Ishikawa (cell line): ENCODE measurements around the gene MEG3.

ENCODE experiments used
- CEBPB ChIP-seq: IDR thresholded peaks from 2 replicates; pipeline ENCODE4 v1.6.1; 2012
- CREB1 ChIP-seq: IDR thresholded peaks from 2 replicates; pipeline ENCODE4 v1.6.1; 2012; ENCODE audit warnings: low read depth
- EGR1 ChIP-seq: IDR thresholded peaks from 2 replicates; pipeline ENCODE4 v1.6.1; 2012
- EP300 ChIP-seq: IDR thresholded peaks from 2 replicates; pipeline ENCODE4 v1.6.1; 2012; ENCODE audit warnings: borderline replicate concordance
- FOXM1 ChIP-seq: IDR thresholded peaks from 2 replicates; pipeline ENCODE4 v1.6.1; 2012; ENCODE audit warnings: low read depth, borderline replicate concordance
- NFIC ChIP-seq: IDR thresholded peaks from 2 replicates; pipeline ENCODE4 v1.6.1; 2012
- RAD21 ChIP-seq: IDR thresholded peaks from 2 replicates; pipeline ENCODE4 v1.6.1; 2012; ENCODE audit warnings: low read depth
- TAF1 ChIP-seq: IDR thresholded peaks from 2 replicates; pipeline ENCODE4 v1.6.1; 2012; ENCODE audit warnings: low read depth, mild to moderate bottlenecking
- TCF12 ChIP-seq: IDR thresholded peaks from 2 replicates; pipeline ENCODE4 v1.6.1; 2012; ENCODE audit warnings: low read depth
- TEAD4 ChIP-seq: IDR thresholded peaks from 2 replicates; pipeline ENCODE4 v1.6.1; 2012
- YY1 ChIP-seq: IDR thresholded peaks from 2 replicates; pipeline ENCODE4 v1.6.1; 2012; ENCODE audit warnings: low read depth
- ZBTB7A ChIP-seq: IDR thresholded peaks from 2 replicates; pipeline ENCODE4 v1.6.1; 2012; ENCODE audit warnings: low read depth
- TF ChIP-seq, protein P1 (sequence below): IDR thresholded peaks from 2 replicates; pipeline ENCODE4 v1.6.1; 2012; ENCODE audit warnings: low read depth, mild to moderate bottlenecking
- TF ChIP-seq, protein P2 (sequence below): IDR thresholded peaks from 2 replicates; pipeline ENCODE4 v1.6.1; 2012
- TF ChIP-seq, protein P3 (sequence below): IDR thresholded peaks from 2 replicates; pipeline ENCODE4 v1.6.1; 2012

Gene MEG3

DNA sequence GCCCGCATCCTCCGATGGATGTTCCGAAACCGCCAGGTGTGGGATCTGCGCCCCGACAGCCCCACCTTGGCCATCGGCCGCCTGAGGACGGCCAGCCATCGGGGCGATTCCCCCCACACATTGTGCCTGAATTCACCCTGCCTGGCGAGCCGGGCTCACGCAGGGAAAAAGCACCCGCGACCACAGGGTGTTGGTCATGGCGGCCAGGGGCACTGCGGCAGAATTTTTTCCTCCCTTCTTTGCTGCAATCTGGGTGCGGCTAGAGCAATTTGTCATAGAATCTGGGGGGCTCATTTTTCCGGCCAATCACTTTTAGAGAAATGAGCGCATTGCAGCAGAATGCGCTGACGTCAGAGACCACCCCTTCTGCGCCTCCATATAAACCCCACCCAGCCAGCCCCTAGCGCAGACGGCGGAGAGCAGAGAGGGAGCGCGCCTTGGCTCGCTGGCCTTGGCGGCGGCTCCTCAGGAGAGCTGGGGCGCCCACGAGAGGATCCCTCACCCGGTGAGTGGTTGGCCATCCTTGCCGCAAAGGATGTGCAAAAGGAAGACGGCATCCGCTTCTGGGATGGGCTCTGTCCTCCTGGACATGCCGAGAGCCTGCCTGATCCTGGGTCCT, at the start of gene MEG3:
Gene MEG3, plus strand, starts transcription at position 406 of the 619 bp plus-strand sequence.
- no peak for TF ChIP-seq CREB1
- no peak for TF ChIP-seq NFIC
- TF ChIP-seq EGR1, result no peak
- no peak for TF ChIP-seq TCF12
- TF ChIP-seq, protein P1, sequence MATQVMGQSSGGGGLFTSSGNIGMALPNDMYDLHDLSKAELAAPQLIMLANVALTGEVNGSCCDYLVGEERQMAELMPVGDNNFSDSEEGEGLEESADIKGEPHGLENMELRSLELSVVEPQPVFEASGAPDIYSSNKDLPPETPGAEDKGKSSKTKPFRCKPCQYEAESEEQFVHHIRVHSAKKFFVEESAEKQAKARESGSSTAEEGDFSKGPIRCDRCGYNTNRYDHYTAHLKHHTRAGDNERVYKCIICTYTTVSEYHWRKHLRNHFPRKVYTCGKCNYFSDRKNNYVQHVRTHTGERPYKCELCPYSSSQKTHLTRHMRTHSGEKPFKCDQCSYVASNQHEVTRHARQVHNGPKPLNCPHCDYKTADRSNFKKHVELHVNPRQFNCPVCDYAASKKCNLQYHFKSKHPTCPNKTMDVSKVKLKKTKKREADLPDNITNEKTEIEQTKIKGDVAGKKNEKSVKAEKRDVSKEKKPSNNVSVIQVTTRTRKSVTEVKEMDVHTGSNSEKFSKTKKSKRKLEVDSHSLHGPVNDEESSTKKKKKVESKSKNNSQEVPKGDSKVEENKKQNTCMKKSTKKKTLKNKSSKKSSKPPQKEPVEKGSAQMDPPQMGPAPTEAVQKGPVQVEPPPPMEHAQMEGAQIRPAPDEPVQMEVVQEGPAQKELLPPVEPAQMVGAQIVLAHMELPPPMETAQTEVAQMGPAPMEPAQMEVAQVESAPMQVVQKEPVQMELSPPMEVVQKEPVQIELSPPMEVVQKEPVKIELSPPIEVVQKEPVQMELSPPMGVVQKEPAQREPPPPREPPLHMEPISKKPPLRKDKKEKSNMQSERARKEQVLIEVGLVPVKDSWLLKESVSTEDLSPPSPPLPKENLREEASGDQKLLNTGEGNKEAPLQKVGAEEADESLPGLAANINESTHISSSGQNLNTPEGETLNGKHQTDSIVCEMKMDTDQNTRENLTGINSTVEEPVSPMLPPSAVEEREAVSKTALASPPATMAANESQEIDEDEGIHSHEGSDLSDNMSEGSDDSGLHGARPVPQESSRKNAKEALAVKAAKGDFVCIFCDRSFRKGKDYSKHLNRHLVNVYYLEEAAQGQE, result no peak
- no peak for TF ChIP-seq FOXM1
- TF ChIP-seq, protein P2, sequence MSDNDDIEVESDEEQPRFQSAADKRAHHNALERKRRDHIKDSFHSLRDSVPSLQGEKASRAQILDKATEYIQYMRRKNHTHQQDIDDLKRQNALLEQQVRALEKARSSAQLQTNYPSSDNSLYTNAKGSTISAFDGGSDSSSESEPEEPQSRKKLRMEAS, result no peak
- no peak for TF ChIP-seq TAF1
- TF ChIP-seq, protein P3, sequence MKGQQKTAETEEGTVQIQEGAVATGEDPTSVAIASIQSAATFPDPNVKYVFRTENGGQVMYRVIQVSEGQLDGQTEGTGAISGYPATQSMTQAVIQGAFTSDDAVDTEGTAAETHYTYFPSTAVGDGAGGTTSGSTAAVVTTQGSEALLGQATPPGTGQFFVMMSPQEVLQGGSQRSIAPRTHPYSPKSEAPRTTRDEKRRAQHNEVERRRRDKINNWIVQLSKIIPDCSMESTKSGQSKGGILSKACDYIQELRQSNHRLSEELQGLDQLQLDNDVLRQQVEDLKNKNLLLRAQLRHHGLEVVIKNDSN, result no peak
- no peak for TF ChIP-seq ZBTB7A
- no peak for TF ChIP-seq EP300
- no peak for TF ChIP-seq TEAD4
- no peak for TF ChIP-seq YY1
- no peak for TF ChIP-seq RAD21

DNA sequence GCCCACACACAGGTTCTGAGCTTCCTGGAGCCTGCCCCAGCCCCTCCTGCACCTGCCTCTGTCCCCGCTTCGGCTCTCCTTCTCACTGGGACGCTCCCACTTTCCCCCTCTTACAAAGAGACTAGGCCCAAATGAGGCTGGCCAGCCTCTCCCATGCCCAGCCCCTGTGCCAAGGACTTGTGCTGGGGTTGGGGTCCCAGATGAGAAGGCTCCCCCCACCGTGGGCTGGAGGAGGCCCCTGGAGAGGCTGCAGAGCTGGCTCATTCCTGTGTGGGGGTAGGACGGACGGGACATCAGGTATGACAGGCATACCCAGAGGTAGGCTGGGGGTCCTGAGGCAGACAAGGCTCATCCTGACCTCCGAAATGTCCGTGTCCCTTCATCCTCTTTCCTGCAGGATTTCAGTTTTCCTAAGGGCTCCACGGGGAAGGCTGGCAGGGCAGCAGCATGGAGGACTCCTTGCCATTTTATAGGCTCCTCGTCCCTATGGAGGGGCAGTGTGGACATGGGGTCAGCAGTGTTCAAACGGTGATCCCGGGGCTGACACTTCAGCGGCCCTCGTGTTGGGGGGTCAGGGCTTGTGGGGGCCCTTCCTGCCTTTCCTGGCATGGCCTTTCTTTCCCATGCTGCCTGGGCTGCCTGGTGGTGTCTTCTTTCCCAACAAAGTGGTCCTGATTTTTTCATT, 49.1 kb upstream of the MEG3 start:
- TF ChIP-seq CEBPB, result no peak
- TF ChIP-seq, protein P3, result no peak
- no peak for TF ChIP-seq ZBTB7A
- no peak for TF ChIP-seq TCF12
- TF ChIP-seq, protein P1, result no peak
- no peak for TF ChIP-seq TEAD4
- no peak for TF ChIP-seq EP300
- TF ChIP-seq CREB1, result no peak
- no peak for TF ChIP-seq EGR1
- TF ChIP-seq NFIC, result no peak
- TF ChIP-seq RAD21, result no peak
- TF ChIP-seq TAF1, result no peak
- no peak for TF ChIP-seq YY1
- TF ChIP-seq, protein P2, result no peak
- TF ChIP-seq FOXM1, result no peak

DNA sequence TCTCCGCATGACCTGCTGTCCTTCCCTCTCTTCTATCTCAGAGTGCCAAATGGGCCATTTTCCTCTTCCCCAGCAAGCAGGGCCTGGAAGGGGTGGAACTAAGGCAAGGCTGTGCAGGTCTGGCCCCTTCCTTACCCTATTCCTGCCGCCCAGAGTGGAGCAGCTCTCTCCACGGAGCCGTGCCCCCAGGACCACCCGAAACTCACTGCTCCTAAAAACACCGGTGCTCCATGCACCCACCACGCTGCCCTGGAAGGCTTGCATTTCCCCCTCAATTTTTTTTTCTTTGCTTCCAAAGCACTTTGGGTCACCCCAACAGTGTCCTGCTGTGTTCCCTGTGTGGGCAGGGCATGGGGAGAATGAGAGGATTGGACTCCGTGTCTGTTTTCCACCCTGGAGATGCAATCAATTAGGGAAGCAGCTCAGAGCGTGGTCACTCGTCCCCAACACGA, 48.5 kb upstream of the MEG3 start:
- TF ChIP-seq TCF12 (no peak), RAD21 (no peak), CREB1 (no peak), ZBTB7A (no peak), TAF1 (no peak), EP300 (no peak), YY1 (no peak), FOXM1 (no peak), TEAD4 (no peak), CEBPB (no peak), EGR1 (no peak), NFIC (no peak)
- TF ChIP-seq, protein P3, result no peak
- TF ChIP-seq, protein P1, result no peak
- TF ChIP-seq, protein P2, result no peak
